NCI-H2081 treated with DMSO at 0.1 percent for 48 hours (cell line): ENCODE results near the gene PKM.

Source experiments
- DNase-seq: peaks from one replicate; lab custom pipeline; 2025; lab: John Stamatoyannopoulos, UW

PKM gene

DNA sequence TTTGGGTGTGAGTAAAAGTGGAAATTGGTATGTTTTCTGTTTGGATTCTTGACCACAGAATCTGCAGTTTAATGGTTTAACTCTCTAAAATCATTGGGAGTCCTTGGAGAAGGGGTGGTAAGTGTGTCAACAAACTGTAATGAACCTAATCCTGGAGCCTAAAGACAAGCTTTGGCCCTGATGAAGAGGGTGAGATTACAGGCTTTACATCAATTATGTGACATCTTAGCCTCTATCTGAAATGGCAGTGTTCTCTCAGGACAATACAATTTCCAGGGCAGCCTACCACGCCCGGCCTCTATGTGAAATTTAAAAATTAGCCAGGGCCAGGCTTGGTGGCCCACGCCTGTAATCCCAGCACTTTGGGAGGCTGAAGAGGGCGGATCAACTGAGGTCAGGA, 4.3 kb upstream of the PKM start:
- DNase-seq = no peak

DNA sequence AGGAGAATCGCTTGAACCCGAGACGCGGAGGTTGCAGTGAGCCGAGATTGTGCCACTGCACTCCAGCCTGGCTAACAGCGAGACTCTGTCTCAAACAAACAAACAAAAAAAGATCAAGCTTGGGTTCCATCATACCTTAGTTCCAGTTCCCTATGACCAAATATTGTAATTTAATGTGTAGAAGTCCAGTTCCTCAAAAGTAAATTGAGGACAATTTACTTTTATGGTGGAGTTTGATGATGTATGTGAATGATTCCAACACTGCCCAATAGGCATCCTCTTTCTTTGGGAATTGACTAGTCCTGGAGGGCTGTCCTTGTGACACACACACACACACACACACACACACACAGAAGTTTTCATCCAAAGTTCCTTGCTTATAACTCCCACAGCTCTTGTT, 2.8 kb upstream of the PKM start:
- DNase-seq = no peak

DNA sequence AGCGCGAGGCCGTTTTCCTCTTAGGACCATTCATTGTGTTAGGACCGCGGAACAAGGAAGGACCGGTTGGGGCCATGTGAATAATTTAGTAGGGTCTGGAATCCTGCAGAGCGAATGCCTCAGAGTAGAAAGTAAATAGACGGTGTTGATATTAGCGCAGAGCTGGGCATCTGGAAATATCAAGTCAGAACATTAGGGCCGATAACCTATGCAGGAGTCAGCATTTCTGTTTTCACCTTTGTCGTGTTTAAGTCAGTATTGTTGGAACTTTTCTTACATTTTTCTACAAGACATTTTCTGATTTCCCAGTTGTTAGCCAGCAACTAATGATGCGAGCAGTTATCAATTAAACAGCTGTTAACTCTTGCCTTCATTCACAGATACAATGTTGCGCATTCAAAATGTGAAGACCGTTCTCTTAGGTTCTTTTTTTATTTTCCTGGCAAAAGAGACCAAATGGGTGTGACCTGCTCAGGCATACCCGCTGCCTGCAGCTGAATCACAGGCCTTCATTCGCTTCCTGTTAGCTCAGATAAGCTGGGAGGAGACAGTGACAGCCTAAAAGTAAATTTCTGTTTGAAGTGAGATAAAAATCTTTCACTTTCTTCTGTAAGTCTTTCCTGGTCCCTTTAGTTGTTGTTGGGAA, 966 bp upstream of the PKM start:
- no peak for DNase-seq

DNA sequence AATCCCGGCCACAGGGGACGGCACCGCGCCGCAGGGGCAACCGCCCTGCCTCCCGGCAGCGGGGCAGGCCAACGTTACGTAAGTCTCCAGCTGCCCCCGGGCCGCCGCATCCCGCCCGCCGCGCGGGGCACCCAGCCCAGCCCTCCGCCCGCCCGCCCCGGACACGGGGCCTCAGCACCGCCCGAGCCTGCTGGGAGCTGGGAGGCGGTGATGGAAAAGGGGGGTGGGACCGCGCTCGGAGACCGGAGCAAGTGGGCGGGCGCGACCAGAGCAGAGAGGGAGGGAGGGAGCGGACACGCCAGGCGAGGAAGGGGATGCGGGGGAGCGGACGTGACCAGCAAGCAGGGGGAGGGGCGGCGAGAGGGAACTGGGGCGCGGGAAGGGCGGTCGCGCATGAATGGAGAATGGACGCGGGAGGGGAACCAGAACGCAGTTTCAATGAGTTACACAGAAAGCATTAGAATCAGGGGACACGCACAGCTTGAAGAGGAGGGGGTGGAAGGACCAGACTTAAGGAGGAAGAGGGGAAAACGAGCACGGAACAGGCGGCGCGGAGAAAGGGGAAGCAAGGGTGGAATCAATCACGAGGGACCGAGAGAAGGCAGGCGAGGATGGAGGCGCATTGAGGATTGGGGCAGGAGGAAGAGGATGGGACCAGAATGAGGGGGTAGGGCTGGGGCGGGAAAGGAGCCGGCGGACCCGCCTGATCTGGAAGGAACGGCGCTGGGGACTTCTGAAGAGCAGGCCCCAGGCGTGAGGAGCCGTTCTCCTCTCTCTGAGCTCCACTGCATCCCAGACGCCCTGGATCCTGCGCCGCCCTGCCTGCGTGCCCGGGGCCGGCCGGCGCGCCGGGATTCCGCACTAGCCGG, 559 bp downstream of the PKM start:
- peak; percentile 69 for DNase-seq

DNA sequence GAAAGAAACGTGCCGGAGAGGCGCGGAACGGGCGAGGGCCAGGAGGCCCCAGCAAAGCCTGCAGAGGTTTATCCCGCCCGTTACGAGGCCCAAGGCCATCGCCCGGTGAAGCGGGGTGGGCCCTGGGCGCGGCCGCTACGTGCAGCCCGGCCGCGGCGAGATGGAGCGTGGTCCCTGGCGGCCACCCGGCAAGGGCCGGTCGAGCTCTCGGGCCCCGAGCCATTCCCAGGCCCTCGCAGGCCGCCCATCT, 1.1 kb downstream of the PKM start:
- DNase-seq = no peak

DNA sequence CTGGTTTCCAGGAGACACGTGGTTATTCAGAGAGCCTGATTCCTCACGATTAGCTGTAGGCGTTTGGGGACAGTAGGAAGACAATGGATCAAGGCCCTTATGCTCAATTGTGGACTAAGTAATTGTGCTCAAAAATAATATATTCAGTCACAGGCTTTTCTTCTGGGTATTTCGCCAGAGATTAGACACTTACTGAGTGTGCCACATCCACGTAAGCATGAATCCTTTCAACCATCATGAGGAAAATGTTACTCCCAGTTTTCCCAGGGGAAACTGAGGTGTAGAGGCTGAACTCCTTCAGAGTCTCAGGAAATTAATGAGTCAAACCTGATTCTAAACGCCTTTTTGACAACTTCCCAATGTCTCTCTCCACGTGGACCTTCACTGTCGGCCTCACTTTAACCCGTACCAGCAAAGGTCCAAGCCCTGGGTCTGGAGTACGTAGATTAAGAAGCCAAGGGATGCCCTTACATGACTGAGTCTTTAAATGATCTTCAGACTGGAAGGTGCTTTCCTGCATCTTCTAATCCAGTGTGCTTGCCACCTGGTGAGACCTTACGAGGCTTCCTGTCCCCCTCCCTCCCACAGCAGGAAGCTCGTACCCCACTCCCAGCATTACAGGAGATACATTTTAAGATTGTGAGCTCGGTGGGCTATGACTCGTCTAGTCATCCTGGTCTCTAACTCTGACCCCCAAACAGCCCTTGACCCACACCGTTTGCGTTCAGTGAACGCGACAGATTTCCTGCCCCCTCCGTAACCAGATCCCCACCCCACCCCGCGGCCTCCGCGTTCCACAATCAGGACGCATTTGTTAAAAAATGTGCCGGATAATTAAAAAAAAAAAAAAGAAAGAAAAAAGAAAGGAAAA, 1.7 kb downstream of the PKM start:
- DNase-seq = no peak

DNA sequence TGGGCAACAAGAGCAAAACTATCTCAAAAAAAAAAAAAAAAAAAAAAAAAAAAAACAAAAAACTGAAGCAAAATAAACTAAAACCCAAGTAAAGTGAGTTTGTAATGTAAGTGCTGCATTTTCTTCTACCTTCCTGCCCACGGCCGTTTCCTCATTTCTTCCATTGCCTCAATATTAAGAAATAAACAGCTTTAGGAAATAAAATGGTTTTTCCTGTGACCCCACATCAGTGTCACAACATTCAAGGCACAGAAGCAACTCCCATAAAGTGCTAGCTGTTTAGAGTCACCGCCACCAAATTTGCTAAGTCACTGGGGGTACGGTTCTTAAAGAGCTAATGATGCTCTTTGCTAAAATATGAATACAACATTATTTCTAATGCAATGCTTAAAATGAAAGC, 3.3 kb downstream of the PKM start:
- DNase-seq = no peak

DNA sequence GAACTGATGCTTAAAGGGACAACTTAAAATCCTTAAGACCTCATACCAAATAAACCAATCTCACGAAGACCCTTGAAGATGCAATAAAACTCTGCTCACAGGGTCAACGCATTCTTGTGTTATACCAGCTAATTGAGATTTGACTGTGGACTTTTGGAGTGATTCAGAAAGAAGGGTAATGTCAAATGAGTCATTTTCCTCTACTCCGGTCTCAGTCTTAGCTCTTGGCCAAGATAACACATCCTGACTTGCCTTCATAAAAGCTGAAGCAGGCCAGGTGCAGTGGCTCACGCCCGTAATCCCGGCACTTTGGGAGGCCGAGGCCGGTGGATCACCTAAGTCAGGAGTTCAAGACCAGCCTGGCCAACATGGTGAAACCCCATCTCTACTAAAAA, 3.8 kb downstream of the PKM start:
- DNase-seq = no peak

DNA sequence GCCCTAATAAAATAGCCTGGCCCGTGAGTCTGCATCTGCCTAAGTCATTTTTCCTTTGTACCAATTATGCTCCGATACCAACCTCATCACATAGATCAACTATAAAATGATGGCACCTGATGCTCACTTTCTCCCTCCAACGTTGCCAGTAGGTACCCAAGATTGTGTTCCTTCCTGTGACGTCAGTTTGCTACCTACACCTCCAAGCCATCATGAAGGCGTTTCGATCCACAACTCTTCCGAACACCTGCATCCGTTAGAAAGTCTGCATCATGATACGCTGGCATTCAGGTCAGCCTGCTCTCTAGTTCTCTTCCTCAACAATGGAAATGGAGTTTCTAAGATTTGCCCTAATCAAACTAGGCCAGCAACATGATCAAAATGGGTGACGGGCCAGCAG, 7.7 kb downstream of the PKM start:
- no peak for DNase-seq

DNA sequence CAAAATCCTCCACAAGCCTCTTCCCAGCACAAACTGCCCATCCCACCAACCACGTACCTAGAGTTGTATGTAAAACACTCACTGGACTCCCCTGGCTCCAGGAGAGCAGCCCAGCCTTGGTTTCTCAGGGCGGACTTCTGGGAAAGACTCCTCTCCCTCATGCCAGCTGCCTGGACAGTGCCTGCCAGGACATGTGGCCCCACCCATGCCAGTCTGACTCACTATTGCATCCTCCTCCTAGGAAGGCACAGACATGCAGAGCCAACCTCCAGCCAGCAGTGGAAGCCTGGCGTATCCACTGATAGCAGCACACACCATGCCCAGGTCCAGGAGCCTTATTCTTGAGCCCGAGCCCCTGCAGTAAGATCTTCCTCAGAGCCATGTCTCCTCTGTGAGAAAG, 8.6 kb downstream of the PKM start:
- no peak for DNase-seq

DNA sequence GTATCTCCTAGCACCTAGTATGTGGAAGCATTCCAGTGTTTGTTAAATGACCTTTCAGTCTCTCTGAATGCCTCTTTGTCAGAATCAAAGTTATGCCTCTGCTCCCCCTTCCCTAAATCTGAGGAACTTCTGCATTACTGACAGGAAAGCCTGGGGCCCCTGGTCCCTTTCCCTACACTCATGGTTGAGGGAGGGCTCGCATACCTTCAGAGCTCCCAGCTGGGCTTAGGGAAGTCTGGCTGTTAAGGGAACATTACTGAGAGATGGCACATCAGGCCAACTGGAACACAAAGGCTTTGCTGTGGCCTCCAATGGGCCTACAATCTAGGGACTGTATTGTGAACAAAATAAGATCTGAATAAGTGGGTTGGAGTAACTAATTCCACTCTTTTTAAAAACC, 10.3 kb downstream of the PKM start:
- no peak for DNase-seq

DNA sequence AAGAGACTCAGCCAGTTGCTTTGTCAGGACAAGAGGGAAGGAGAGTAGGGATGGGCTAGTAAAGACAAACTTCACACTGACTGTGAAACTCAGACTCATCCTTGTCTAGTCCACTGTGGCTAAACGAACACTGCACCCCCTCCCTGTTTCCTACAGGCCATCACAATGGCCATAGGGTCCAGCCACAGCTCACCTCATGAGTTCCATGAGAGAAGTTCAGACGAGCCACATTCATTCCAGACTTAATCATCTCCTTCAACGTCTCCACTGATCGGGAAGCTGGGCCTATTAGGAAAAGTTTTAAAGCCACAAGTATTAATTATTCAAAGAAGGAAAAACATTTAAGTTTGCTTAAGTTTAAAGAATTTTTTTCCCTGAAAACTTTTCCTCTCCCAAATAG, 13.8 kb downstream of the PKM start:
- DNase-seq = no peak

DNA sequence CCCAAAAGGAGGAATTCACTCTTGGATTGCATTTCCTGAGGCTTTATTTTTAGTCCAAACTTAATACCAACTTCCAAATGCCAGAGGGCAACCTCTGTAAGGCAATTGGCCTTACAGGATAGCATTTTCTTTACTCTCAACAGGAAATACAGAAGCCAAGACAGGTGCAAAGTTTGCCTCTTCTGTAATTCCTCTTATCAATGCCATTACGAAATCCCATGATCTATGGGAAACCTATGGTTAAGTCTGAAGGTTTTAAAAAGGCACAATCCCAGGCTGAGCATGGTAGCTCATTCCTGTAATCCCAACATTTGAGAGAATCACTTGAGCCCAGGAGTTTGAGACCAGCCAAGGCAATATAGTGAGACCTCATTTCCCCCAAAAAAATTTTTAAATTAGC, 14.9 kb downstream of the PKM start:
- DNase-seq = no peak

DNA sequence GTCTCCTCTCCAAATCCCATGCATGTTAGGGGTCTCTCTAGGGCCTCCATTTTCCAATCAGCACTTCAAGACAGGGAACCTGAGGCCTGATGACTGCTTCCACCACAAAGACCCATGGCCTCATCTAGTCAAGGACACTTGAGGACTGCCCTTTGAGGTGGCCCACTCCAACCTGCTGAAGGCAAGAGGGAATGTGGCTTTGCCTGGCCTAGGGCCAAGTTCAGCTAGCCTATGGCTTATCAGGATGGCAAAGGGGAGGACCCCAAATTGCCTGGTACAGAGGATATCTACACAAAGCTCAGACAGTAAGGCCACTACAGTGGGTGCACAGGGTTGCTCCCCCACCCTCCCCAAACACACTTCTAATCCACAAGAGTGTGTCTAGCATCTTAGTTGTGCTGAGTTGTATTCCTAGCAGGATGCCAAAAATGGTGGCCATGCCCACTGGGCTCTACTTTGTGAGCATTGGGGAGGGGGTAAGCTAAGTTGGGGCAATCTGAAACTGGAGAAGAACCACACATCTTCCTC, 23.4 kb downstream of the PKM start:
- no peak for DNase-seq

DNA sequence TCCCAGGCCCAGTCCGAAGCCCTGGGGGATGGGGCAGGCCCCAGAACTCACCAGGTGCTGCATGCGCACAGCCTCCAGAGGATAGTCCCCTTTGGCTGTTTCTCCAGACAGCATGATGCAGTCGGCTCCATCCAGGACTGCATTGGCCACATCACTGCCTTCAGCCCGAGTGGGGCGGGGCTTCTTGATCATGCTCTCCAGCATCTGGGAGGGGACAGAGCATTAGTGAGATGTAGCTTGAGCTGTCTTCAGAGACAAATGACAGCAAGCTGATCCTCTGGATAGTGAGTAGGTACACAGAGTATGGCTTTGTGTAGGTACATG, 24.4 kb downstream of the PKM start:
- DNase-seq = no peak

DNA sequence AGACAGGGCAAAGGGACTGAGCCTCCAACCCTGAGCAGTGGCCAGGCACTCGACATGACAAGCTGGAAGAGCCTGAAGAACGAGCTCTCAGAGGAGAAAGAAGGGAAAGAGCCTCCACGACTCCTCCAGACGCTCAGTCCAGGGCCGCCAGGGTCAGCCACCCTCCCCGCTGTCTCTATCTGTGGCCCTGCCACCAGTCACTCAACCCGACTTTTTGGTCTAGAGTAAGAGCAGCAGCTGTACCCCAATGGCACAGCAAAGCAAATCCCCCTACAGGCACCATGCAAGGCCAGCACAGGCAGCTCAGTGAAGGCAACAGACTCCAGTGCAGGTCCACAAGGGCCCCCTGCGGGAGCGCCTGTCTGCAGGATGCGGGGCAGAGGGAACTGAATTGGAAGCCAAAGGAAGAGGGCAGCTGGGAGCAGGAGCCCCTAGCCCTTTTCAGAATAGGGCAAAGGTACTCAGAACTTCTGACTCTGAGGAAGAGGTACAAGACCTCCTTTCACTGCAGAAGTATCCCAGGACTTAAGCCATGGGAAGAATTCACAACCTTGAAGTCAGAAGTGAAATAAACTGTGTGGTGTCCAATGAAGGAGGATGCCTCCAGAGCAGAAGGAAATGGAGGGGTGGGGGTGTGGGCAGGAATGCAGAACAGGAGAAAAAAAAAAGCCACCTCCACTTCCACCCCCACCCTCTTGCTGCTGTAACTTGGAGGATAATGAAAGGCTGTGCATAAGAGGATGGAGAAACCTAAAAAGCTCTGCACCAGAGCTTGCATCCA, 24.9 kb downstream of the PKM start:
- DNase-seq = no peak

DNA sequence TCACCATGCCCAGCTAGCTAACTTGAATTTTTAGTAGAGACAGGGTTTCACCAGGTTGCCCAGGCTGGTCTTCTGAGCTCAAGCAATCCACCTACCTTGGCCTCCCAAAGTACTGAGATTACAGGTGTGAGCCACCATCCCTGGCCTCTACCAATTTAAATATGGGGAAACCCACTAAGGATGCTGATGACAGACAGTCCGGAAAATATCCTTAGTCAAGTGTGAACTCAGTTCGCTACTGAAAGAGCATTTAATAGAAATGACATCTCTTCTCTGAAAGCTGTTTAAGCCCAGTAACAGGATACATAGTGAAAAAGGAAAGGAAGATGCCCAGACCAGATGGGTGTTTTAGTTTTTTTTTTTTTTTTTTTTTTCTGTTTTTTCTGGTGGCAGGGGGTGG, 25.7 kb downstream of the PKM start:
- DNase-seq = no peak

DNA sequence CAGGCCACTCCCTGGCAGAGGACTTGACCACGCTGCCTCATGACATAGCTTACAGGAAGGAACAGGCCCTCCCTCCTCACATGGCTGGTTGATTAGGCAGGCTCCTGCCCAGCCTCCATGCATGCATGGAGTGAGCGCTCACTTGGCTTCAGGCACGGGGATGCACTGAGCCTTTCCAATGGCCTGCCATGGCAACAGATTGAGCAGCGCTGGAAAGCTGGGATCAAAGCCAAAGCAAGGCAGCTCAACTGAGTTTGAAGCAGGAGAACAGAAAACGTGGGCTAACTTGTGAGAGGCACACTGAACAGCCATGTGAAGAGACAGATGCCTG, 27.5 kb downstream of the PKM start:
- DNase-seq = peak; percentile 55

DNA sequence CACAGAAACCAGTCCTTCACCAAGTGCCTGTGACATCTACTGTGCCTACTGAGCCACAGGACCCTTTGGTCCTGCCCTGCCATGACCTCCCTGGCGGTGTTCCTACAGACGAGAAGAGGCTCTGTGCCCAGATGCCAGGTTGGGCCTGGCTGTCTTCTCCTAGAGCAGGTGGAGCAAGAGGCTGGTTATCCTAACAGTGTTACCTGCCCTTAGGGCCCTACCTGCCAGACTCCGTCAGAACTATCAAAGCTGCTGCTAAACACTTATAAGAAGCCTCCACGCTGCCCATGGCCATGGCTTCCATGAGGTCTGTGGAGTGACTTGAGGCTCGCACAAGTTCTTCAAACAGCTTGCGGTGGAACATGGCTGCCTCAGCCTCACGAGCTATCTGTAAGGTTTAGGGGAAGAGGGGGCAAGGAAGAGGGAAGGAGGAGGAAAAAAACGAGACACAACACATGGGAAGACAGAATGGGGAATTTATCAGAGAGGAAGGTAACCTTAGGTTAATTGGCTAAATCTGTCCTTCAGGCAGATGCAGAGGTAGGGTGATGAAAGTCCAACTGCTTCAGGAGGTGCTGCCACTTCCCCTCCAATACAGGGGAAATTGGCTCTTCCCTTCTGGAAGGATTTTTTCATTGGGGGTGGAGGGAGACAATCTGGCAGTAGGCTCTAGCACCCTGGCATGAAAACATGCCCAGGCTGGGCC, 28.0 kb downstream of the PKM start:
- DNase-seq = no peak

DNA sequence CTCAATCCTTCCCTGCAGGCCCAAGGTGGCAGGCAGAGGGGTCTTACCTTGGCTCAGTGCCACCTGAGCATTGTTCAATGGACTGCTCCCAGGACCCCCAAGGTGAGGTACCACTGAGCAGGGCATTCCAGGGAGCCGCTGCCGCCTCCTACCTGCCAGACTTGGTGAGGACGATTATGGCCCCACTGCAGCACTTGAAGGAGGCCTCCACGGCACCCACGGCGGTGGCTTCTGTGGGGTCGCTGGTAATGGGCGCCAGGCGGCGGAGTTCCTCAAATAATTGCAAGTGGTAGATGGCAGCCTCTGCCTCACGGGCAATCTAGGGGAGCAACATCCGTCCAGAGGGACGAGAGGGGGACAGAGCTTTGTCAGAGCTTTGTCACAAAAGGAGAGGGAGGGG, 28.7 kb downstream of the PKM start:
- no peak for DNase-seq

DNA sequence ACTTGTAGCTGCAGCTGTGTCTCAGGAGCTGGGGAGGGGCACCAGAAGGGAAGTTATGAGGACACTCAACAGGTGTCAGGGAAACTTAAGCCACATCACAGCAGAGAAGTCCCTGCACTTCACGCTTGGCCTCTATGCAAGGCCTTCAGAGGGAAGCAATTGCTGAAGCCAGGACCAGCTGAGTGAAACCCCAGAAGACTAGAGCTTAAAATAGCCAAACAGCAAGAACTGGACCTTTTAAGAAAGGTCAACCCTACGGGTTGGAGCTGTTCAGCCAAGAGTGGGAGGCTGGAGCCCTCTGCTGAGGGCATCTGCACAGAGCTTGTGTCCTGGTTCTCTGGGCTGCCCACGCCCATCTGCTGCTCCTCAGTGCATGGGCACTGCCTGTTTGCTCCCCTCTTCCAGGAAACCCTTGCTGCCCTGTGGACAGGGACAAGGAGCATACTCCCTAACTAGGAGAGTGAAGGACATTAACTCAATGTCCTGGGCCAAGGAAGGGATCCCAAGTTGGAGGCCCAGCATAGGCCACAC, 29.5 kb downstream of the PKM start:
- no peak for DNase-seq
